Omental fat pad (tissue), 4 donors: ENCODE results near the gene MCM7. TPM values are rescaled to one million over a fixed set of nuclear protein-coding genes. Genes with fewer than 3 reads are reported as not detected.

Experiments used
- ATAC-seq: fragments of 150-250 bp; one replicate; pipeline ENCODE4 v1.9.1; 2016; ENCODE audit warnings: mild to moderate bottlenecking, moderate library complexity; ENCODE audit not compliant: low FRiP score
- DNase-seq: peaks from one replicate; pipeline ENCODE4 v3.0.0-alpha.2; 2019; ENCODE audit warnings: low spot score
- CTCF ChIP-seq, 3 donors: fragments of 450-650 bp; IDR thresholded peaks; one replicate each; pipeline ENCODE4 v1.5.1; 2016 to 2017; ENCODE audit warnings: antibody characterized with exemption in 3 of 3, mild to moderate bottlenecking in 3 of 3, moderate library complexity in 2 of 3
- total RNA-seq, 4 donors: library from RNA; depleted of rRNA; stranded (reverse); fragments of >200 nt; gene quantifications; one replicate each; pipeline ENCODE4 v1.1.0, GENCODE V29; 2016

MCM7 gene
- total RNA-seq, 4 donors from 2014 or later: 17.6 to 42.7 (median 28.7) TPM

GRCh38 chr7:100077205-100077604 lies 24.0 kb downstream of the MCM7 start:
- DNase-seq (no peak), ATAC-seq (no peak)
- TF ChIP-seq CTCF (IDR thresholded peaks at IDR 0.05): no peak

- ATAC-seq (no peak), DNase-seq (no peak)
- TF ChIP-seq CTCF (IDR thresholded peaks at IDR 0.05): no peak
Measured at GRCh38 chr7:100075418-100075817, 25.8 kb downstream of the MCM7 start.

- no peak for DNase-seq
- no peak for TF ChIP-seq CTCF (IDR thresholded peaks at IDR 0.05)
- ATAC-seq: no peak
Measured at GRCh38 chr7:100074841-100075240, 26.4 kb downstream of the MCM7 start.

- no peak for DNase-seq
- no peak for TF ChIP-seq CTCF (IDR thresholded peaks at IDR 0.05)
Measured at GRCh38 chr7:100072462-100072861, 28.7 kb downstream of the MCM7 start.

GRCh38 chr7:100071018-100071723 lies 30.0 kb downstream of the MCM7 start:
- DNase-seq (no peak), ATAC-seq (no peak)
- no peak for TF ChIP-seq CTCF (IDR thresholded peaks at IDR 0.05)

More at GRCh38 chr7:100072462-100072861, 28.7 kb downstream of the MCM7 start:
- ATAC-seq: no peak

DNA sequence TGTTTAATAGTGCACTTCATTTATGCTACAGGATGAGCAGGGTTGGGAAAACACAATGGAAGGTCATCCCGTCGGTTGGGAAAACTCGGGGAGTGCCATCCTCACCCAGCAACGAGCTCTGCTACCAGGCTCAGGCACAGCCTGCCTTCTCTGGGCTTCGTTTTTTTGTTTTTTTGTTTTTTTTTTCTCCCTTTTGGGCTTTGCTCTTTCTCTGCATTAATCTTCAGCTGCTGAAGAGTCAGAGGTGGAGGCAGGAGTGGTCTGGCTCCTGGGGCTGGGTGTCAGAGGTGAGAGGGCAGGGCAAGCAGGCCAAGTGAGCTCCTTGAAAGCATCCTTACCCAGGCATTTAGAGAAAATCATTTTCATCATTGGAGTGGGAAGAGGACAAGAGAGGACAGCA lies 31.2 kb downstream of the MCM7 start:
- DNase-seq (no peak), ATAC-seq (no peak)
- TF ChIP-seq CTCF (IDR thresholded peaks at IDR 0.05): no peak

- no peak for DNase-seq
- no peak for TF ChIP-seq CTCF (IDR thresholded peaks at IDR 0.05)
- ATAC-seq: no peak
Measured at GRCh38 chr7:100066953-100067352, 34.2 kb downstream of the MCM7 start.
